Body of pancreas (tissue), 4 donors: ENCODE measurements around the gene SUB1. TPM values are rescaled to one million over a fixed set of nuclear protein-coding genes. Genes with fewer than 3 reads are reported as not detected.
"Not testable (repeated sequence)": the region's sequence is repeated elsewhere in the genome, so short reads cannot be mapped to it uniquely, and the experiment has no call there.

ENCODE experiments used
- ATAC-seq: fragments of 150-250 bp; one replicate; pipeline ENCODE4 v1.9.1; 2016
- DNase-seq, 4 donors: peaks; one replicate each; pipeline ENCODE4 v3.0.0-alpha.2; 2019
- H3K27ac ChIP-seq, 4 donors: fragments of 200-600 bp; sonication (generic); 1 replicate in 3 of 4; 2 replicates in 1 of 4; pipeline versions ENCODE4 v1.5.1 to v1.6.1; 2016 to 2019; ENCODE audit warnings: mild to moderate bottlenecking in 1 of 4, mixed read lengths in 1 of 4, moderate library complexity in 1 of 4
- H3K27me3 ChIP-seq, 2 donors: fragments of 200-600 bp; sonication (generic); one replicate each; pipeline ENCODE4 v1.6.0; 2016; ENCODE audit warnings: mild to moderate bottlenecking in 1 of 2
- H3K36me3 ChIP-seq, 2 donors: fragments of 200-600 bp; sonication (generic); replicated peaks in 1 of 2; 2 replicates each; pipeline ENCODE4 v1.5.1; 2016; ENCODE audit warnings: low read depth in 2 of 2; ENCODE audit not compliant: insufficient read depth in 1 of 2
- H3K4me1 ChIP-seq: fragments of 200-600 bp; sonication (generic); one replicate; pipeline ENCODE4 v1.6.0; 2016
- H3K4me3 ChIP-seq, 2 donors: fragments of 200-600 bp; sonication (generic); 1 replicate in 1 of 2; 2 replicates in 1 of 2; pipeline ENCODE4 v1.5.1; 2016 to 2019
- H3K9me3 ChIP-seq, 3 donors: fragments of 200-600 bp; sonication (generic); 1 replicate in 2 of 3; 2 replicates in 1 of 3; pipeline ENCODE4 v1.5.1; 2016
- POLR2A ChIP-seq, 3 donors: fragments of 450-650 bp; IDR thresholded peaks; one replicate each; pipeline ENCODE4 v1.6.1; 2016; ENCODE audit warnings: antibody characterized with exemption in 3 of 3, mild to moderate bottlenecking in 2 of 3
- WGBS, 2 donors: methylation state at CpG; one replicate each; pipeline ENCODE4 v1.1.5; 2017; 5-methylcytosine and 5-hydroxymethylcytosine counted together
- intact Hi-C: fragments of 100-400 bp; cut with DNase I; formaldehyde crosslinking; loops from one replicate; pipeline ENCODE4 v1.15.1; 2023
- total RNA-seq, 2 donors: library from RNA; depleted of rRNA; stranded (reverse); fragments of >200 nt; gene quantifications; one replicate each; pipeline ENCODE4 v1.1.0, GENCODE V29; 2016
- TF ChIP-seq, protein P1 (sequence below), 7 experiments: fragments of 450-650 bp in 4 of 7; fragments of 200-600 bp in 3 of 7; sonication (generic) in 3 of 7; IDR thresholded peaks; one replicate each; pipeline ENCODE4 v1.5.1; 2016 to 2019; ENCODE audit warnings: antibody characterized with exemption in 7 of 7

Gene SUB1
- 100 to 1,000 TPM in 1 of 2 donors, 10 to 100 TPM in 1; 30.1 to 168 TPM for total RNA-seq

DNA sequence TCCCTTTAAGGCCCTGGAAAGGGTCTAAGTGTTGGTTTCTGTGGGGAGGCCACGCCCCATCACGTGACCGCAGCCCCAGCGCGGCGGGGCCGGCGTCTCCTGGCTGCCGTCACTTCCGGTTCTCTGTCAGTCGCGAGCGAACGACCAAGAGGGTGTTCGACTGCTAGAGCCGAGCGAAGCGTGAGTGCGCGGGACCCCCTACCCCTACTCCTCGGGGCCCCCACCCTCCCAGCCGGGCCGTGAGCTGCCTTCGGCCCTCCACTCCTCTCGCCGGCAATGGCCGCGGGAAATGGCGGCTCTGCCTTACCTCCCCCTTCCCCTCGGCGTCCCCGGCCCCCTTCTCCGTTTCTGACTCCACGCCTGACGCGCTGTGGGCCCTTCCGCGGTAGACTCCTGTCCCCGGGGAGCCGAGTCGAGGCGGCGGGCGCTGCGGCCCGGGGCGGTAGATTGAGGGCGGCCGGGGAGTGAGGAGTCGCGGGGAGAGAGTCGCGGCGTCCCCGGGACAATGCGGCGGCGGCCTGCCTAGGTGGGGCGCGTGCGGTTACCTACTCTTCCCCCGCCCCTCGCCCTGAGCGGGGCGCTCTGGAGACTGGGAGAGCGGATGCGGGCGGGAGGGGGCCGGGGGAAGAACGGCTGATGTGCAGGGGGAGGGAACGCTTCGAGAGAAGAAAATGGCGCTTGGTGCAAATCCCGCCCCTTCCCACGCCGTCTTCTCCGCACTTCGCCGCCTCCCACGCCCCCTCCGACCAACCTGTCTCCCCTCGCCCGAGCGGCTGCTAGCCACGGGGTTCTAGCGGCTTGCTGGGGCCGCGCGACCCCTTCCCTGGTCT is at the start of gene SUB1:
SUB1 (plus strand) TSS at position 112 of the 830 bp plus-strand sequence. CDS start 2,956 bp downstream, outside the sequence.
- 0 to 1% methylated on average over 29 to 70 of the region's 89 CpGs for WGBS, 2 donors
- H3K36me3 ChIP-seq: peaks cover 0 to 4% of the 10 kb centered on the region in 2 donors
- TF ChIP-seq, protein P1, sequence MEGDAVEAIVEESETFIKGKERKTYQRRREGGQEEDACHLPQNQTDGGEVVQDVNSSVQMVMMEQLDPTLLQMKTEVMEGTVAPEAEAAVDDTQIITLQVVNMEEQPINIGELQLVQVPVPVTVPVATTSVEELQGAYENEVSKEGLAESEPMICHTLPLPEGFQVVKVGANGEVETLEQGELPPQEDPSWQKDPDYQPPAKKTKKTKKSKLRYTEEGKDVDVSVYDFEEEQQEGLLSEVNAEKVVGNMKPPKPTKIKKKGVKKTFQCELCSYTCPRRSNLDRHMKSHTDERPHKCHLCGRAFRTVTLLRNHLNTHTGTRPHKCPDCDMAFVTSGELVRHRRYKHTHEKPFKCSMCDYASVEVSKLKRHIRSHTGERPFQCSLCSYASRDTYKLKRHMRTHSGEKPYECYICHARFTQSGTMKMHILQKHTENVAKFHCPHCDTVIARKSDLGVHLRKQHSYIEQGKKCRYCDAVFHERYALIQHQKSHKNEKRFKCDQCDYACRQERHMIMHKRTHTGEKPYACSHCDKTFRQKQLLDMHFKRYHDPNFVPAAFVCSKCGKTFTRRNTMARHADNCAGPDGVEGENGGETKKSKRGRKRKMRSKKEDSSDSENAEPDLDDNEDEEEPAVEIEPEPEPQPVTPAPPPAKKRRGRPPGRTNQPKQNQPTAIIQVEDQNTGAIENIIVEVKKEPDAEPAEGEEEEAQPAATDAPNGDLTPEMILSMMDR (IDR thresholded peaks at IDR 0.05): peak in 1 of 7 experiments; percentile 18
- TF ChIP-seq POLR2A (IDR thresholded peaks at IDR 0.05): peak; percentile 65 to 85 (median 82)

DNA sequence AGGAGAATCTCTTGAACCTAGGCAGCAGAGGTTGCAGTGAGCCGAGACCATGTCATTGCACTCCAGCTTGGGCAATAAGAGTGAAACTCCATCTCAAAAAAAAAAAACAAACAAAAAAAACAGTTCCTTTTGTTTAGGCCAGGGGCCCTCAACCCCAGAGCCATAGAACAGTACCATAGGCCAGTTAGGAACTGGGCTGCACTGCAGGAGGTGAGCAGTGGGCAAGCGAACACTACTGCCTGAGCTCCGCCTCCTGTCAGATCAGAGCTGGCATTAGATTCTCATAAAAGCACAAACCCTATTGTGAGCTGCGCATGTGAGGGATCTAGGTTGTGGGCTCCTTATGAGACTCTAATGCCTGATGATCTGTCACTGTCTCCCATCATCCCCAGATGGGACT is 49.1 kb upstream of the SUB1 start:
- ATAC-seq (no peak), DNase-seq (no peak)
- 87 to 96% methylated on average over 4 of the region's 4 CpGs for WGBS, 2 donors
- no peak overlapping the region for H3K27ac ChIP-seq
- intact Hi-C loops: no loop called here
- no peaks in the 10 kb centered on the region for H3K9me3 ChIP-seq
- H3K27me3 ChIP-seq: no peaks in the 10 kb centered on the region
- TF ChIP-seq POLR2A (IDR thresholded peaks at IDR 0.05): no peak
- TF ChIP-seq, protein P1 (IDR thresholded peaks at IDR 0.05): no peak
- H3K4me1 ChIP-seq: peaks cover 4% of the 10 kb centered on the region
- no peaks in the 10 kb centered on the region for H3K36me3 ChIP-seq
- H3K4me3 ChIP-seq: no peak overlapping the region

More for the DNA sequence above, at the start of gene SUB1:
- DNase-seq (peak; percentile 90 to 95 (median 92)), ATAC-seq (peak; percentile 88)
- H3K9me3 ChIP-seq: peaks cover 0 to 6% (median 0%) of the 10 kb centered on the region in 3 donors
- peak within 1 kb of the TSS; percentile 94 to 96 for H3K4me3 ChIP-seq
- no peaks in the 10 kb centered on the region for H3K27me3 ChIP-seq
- H3K4me1 ChIP-seq: peaks cover 9% of the 10 kb centered on the region
- peak within 1 kb of the TSS; percentile 96 to 100 (median 98) for H3K27ac ChIP-seq
- intact Hi-C loops: no loop called here

DNA sequence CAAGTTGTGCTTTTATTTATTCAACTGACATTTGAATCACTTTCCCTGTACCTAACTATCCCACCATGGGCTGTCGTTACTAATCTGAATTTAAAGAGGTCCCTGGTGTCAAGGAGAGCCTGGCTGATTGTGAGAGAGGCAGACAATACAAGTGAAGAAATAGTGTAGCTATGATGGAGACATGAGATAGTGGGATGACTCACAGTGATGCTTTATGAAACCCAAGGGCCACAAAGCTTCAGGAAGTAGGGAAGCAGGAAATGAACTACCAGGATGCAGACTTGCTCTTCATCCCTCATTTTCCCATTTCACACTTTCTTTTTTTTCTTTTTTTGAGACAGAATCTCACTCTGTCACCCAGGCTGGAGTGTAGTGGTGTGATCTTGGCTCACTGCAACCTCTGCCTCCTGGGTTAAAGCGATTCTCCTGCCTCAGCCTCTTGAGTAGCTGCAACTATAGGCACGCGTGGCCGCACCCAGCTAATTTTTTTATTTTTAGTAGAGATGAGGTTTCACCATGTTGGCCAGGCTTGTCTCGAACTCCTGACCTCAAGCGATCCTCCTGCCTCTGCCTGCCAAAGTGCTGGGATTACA is 47.8 kb upstream of the SUB1 start:
- H3K4me1 ChIP-seq, DNase-seq, H3K27ac ChIP-seq, H3K27me3 ChIP-seq, H3K9me3 ChIP-seq, H3K4me3 ChIP-seq, ATAC-seq, intact Hi-C loops, H3K36me3 ChIP-seq: not testable (repeated sequence)
- WGBS, 2 donors: 70 to 87% methylated on average over 7 of the region's 7 CpGs

DNA sequence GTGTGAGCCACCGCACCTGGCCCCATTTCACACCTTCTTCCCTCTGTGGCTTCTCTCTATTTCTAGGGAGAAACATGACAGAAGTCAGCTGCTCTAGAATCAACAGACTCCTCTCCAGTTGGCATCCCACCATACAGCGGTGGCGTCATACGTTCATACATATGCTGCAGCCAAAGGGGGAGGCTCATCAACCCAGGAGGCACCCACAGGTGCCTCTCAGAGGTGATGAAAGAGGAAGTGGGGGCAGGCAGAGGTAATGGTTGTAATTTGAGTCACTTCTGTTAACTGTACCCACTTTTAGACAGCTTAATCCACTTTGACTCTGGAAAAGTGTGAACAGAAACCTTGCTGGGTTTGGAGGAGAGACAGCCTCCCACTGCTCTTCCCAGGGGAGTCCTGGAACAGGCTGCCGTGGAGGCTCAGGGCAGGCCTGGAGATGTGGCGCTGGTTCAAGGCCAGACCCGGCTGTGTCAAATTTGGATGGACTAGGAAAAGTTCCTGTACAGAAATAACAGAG is 47.3 kb upstream of the SUB1 start:
- H3K9me3 ChIP-seq: no peaks in the 10 kb centered on the region
- DNase-seq (no peak), ATAC-seq (no peak)
- H3K36me3 ChIP-seq: no peaks in the 10 kb centered on the region
- H3K27me3 ChIP-seq: no peaks in the 10 kb centered on the region
- H3K4me1 ChIP-seq: no peaks in the 10 kb centered on the region
- TF ChIP-seq, protein P1 (IDR thresholded peaks at IDR 0.05): no peak
- no peak for TF ChIP-seq POLR2A (IDR thresholded peaks at IDR 0.05)
- intact Hi-C loops: no loop called here
- no peak overlapping the region for H3K27ac ChIP-seq
- H3K4me3 ChIP-seq: no peak overlapping the region
- WGBS, 2 donors: 49 to 52% methylated on average over 7 of the region's 7 CpGs
